CD4-positive, alpha-beta T cell treated with Interleukin-10 for 1 hour (primary cell): Measurements from ENCODE around the gene CNTN1.

Experiments
- DNase-seq: peaks from one replicate; pipeline ENCODE4 v3.0.0-alpha.2; 2020

CNTN1 gene

GRCh38 chr12:40870981-40871380, 178.7 kb downstream of the CNTN1 start:
- no peak for DNase-seq

DNA sequence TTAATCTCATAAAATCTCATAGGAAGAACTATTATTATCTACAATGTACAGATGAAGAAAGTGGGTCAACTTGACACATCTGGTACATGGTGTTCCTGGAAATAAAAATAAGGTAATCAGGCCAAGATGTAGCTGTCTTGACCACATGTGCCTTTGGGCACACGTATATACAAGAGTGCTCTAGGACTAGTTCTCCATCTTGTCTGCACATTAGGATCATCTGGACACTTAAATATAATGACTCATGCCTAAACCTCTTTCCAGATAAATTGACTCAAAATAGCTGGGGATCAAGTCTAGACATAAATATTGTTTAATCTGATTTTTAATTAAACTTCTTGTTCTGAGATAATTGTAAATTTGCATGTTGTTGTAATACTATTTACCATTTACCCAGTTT, 182.6 kb downstream of the CNTN1 start:
- DNase-seq = no peak

- no peak for DNase-seq
Observed at GRCh38 chr12:40889329-40889728, 197.1 kb downstream of the CNTN1 start.

DNA sequence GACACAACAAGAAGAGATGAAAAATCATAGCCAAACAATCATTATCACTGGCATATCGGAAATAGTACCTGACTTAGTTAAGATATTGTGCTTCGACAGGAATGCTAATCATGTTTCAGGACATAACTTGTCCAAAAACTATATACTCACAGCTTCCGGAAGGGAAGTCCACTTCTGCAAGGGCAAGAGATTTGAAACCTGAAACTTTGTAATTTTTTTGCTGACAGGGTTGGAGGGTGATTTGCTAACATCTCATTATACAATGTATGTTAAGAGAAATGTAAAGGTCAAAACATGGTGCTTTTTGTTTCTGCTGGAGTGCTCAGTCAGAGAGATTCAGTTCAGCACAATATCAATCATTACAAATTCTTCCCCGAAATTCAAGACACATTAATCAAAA, 200.3 kb downstream of the CNTN1 start:
- DNase-seq = no peak

GRCh38 chr12:40898505-40898904, 206.3 kb downstream of the CNTN1 start:
- DNase-seq = no peak

- DNase-seq = no peak
Observed at GRCh38 chr12:40903040-40903439, 210.8 kb downstream of the CNTN1 start.

DNA sequence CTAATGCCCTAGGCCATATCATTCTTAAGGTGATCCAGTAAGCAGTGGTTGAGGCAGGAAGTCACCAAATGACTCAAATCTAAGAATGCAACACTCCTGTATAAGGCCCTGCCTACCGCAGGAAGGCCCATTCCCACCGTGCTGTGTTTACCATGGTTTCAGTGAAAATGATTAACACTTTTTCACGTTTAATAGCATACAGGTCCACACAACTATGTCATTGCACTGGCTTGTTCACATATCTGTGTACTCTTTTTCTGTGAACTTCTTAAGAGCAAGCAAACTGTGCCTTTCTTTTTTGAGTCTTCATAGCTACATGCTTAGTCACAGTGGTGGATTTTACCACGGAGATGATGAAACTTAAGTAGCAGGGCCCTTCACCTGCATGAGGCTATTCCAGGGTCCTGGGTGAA, 214.9 kb downstream of the CNTN1 start:
- no peak for DNase-seq

- DNase-seq = no peak
Observed at GRCh38 chr12:40911676-40912075, 219.4 kb downstream of the CNTN1 start.

GRCh38 chr12:40915172-40915571, 222.9 kb downstream of the CNTN1 start:
- DNase-seq = no peak

DNA sequence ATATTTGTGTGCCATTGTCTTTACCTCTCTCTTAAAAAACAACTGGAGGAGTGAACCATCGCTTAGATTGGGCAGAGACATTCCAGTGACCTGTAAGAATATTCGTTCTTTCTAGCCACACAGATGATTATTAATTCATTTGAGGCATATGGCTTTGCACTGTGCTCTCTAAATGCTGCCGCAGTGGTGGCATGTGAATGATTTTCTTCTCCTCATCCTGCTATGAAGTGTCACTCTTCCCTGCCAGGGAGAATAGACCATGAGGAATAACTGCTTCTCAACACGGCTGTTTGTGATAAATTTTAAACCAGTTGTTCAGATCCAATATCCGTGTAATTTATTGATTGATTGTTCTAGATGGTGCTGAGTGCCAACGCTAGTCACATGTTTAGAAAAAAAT, 225.3 kb downstream of the CNTN1 start:
- DNase-seq = no peak

DNA sequence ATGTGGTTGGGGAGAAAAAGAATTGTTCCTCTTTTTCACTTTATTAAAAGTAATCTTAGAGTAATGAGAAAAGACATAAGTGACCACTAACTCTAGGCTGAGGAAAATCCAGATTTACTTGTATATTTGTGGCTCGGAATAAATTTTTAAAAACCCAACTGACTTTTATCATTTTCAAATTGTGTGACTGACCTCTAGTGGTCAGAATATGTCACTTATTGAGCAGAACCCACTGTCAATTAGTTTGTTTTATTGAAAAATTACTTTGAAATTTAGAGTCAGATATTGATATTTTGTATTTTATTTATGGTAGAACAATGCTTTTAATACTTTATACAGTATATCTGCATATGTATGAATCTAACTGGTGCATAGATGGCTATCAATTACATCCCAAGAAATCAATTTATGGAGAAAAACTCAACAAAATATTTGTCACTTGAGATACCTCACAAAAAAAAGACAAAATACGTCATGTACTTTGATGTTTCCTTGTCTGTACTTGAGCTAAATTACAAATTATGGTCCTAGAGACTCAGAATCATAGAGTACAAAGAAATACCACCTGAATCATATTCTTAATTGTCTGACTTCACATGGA, 229.4 kb downstream of the CNTN1 start:
- DNase-seq = peak; percentile 5

GRCh38 chr12:40937891-40938290, 245.7 kb downstream of the CNTN1 start:
- DNase-seq = no peak

DNA sequence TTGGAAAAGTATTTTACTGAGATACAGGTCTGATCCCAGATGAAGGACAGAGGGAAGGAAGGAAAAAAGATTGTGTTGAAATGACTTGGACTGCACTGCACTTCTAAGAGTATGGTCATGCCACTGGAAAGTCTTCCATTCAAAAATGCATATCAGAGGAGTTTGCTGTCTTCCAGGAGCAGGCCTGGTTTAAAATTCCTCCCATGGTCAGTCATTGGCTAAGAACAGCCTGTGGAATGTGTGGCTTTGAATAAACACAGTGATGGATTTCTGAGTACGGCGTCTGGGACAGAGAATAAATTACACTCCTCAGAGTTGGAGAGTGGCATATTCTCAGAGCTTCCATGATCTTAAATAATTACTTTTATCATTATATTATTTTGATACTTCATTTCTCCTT, 250.1 kb downstream of the CNTN1 start:
- no peak for DNase-seq

DNA sequence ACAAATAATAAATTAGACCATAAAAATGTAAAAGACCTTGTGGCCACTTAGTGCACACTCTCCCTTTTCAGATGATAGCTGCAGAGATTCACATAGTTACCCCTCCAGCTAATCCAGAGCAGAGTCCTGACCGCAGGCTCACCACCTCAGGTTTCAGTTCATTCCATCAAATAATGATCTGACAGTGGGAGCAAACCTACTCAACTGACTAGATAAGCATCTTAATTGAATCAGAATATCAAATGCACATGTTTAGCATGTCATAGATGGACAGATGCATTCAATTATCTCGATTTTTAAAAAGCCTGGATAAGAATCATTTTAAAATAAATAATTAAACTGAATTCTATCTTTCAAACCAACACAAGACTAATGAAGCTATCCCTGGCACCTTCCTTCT, 253.5 kb downstream of the CNTN1 start:
- no peak for DNase-seq

DNA sequence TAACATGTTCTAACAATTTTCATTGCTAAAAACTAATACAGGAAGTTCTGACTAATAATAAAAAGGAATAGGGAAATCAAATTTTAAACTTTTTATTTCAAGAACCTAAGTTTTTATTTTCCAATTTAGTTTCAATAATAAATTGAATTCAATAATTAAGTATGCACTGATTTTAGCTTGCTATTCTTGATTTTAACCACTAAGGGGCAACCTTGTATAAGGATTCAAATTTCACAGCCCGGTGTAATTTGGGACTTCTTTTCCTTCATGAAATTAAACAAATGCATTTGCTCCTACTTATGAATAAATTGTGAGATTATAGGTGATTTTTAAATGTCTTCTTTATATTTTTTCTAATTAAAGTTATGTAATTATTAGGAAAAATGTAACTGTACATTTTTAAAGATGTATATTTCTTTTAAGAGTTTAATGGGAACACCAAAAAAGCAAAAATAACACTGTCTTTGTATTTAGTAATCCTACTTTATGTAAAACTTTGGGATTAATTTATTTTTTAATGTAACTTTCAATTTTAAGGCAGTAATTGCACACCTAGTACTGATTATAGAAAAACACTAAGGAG, 254.5 kb downstream of the CNTN1 start:
- peak; percentile 11 for DNase-seq

- no peak for DNase-seq
Observed at GRCh38 chr12:40947797-40948196, 255.6 kb downstream of the CNTN1 start.

GRCh38 chr12:40953076-40953475, 260.8 kb downstream of the CNTN1 start:
- no peak for DNase-seq

DNA sequence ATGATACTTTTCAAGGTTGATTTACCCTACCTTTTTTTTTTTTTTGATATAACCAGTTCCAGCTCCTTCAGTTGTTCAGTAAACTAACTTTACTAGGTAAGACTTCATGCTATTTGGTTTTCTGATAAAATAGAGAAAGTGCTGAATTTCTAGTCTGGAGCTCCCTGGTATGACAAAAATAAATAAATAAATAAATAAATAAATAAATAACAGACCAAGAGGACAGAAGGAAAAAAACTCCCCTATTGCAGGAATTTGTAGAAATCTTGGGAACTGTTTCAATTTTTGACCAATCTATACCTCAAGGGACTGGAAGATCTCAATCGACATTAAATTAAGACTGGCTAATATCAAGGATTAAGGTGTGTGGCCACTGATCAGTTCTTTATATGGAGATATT, 265.2 kb downstream of the CNTN1 start:
- DNase-seq = no peak

GRCh38 chr12:40959041-40959440, 266.8 kb downstream of the CNTN1 start:
- no peak for DNase-seq

- no peak for DNase-seq
Observed at GRCh38 chr12:40963751-40964150, 271.5 kb downstream of the CNTN1 start.

DNA sequence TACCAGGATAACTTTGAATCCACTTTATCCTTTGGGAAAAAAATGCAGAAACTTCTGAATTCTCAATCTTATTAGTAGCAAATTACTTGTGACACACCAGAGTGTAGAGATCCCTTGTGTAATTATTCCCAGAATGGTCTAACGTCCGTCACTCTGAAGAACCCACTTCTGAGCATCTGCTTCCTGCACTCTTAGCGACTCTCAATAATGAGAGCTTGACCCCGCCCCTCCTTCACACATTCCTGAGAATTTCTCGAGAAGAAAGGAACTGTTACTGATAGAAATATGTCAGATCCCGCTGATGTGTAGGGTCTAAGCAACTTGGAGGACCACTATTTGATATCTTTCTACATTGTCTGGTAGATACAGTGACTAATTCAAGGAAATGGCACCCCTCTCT, 277.6 kb downstream of the CNTN1 start:
- DNase-seq = no peak

DNA sequence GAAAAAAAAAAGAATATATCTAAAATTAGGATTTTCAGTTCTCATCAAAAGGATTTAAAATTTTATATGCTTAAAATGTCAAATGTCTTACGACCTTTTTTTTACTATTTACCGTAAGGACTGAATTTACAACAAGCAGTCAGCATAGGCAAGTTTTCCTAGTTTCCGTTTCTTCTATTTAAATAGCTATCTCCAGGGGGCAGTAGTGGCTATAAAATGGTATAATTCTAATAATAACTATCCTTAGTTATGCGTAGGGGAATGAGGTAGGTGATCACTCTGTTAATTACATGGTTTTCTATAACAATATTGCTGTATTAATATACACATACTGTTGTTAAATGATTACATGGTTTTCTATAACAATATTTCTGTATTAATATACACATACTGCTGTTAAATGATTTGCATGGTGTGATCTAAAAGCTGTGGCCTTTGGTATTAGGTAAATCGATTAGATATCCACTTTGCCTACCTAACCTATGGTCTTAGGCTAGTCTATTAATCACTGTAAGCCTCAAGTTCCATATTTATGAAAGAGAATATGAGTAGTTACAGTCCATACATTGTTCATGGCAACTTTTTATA, 278.2 kb downstream of the CNTN1 start:
- no peak for DNase-seq

GRCh38 chr12:40971911-40972310, 279.7 kb downstream of the CNTN1 start:
- no peak for DNase-seq

- DNase-seq = no peak
Observed at GRCh38 chr12:40976546-40976945, 284.3 kb downstream of the CNTN1 start.

GRCh38 chr12:40980427-40980961, 288.3 kb downstream of the CNTN1 start:
- no peak for DNase-seq
